Neural cell (in vitro differentiated cells): Measurements from ENCODE around the gene ZBTB37. TPM values are rescaled to one million over a fixed set of nuclear protein-coding genes. Genes with fewer than 3 reads are reported as not detected.

Source experiments
- H2AFZ ChIP-seq: fragments of 200-600, 300-800 bp; sonication (generic), shearing (Covaris generic); 2 replicates; pipeline ENCODE4 v1.6.0; 2014; ENCODE audit warnings: low read depth, mild to moderate bottlenecking, antibody characterized with exemption, low read length, moderate library complexity
- H3F3A ChIP-seq: fragments of 200-600 bp; shearing (Covaris generic); 2 replicates; pipeline ENCODE4 v1.6.1; 2016; ENCODE audit warnings: mild to moderate bottlenecking, moderate library complexity, mixed read lengths, antibody characterized with exemption, low read length; ENCODE audit not compliant: insufficient read depth, poor library complexity, severe bottlenecking
- H3K27ac ChIP-seq: fragments of 200-600, 300-800 bp; sonication (generic), shearing (Covaris generic); 2 replicates; pipeline ENCODE4 v1.5.1; 2014; ENCODE audit warnings: mild to moderate bottlenecking, low read length, moderate library complexity
- H3K27me3 ChIP-seq: fragments of 300-800, 200-600 bp; sonication (generic), shearing (Covaris generic); 2 replicates; pipeline ENCODE4 v1.6.0; 2014; ENCODE audit warnings: mild to moderate bottlenecking, low read depth, low read length, moderate library complexity; ENCODE audit not compliant: insufficient read depth
- H3K36me3 ChIP-seq: fragments of 300-800, 200-600 bp; sonication (generic), shearing (Covaris generic); 2 replicates; pipeline ENCODE4 v1.5.1; 2014; ENCODE audit warnings: mild to moderate bottlenecking, antibody characterized with exemption, low read length, moderate library complexity; ENCODE audit not compliant: insufficient read depth
- H3K4me2 ChIP-seq: fragments of 300-800, 200-600 bp; sonication (generic), shearing (Covaris generic); 2 replicates; pipeline ENCODE4 v1.6.0; 2014; ENCODE audit warnings: mild to moderate bottlenecking, low read length
- H3K4me3 ChIP-seq: fragments of 300-800, 200-600 bp; sonication (generic), shearing (Covaris generic); 2 replicates; pipeline ENCODE4 v1.5.1; 2014; ENCODE audit warnings: mild to moderate bottlenecking, low read length, moderate library complexity
- H3K79me2 ChIP-seq: fragments of 200-600 bp; shearing (Covaris generic); replicated peaks from 2 replicates; pipeline ENCODE4 v1.6.0; 2014; ENCODE audit warnings: mild to moderate bottlenecking, low read length, moderate library complexity; ENCODE audit not compliant: insufficient read depth
- H3K9ac ChIP-seq: fragments of 300-800, 200-600 bp; sonication (generic), shearing (Covaris generic); 2 replicates; pipeline ENCODE4 v1.6.1; 2016; ENCODE audit warnings: mild to moderate bottlenecking, low read length, mixed read lengths
- H3K9me2 ChIP-seq: fragments of 200-600 bp; shearing (Covaris generic); 2 replicates; pipeline ENCODE4 v1.6.1; 2016; ENCODE audit warnings: mild to moderate bottlenecking, low read length, mixed read lengths; ENCODE audit not compliant: insufficient read depth
- H3K9me3 ChIP-seq: fragments of 200-600, 300-800 bp; sonication (generic), shearing (Covaris generic); 2 replicates; pipeline ENCODE4 v1.6.1; 2016; ENCODE audit warnings: mild to moderate bottlenecking, mixed run types, low read length, moderate library complexity, mixed read lengths
- H4K20me1 ChIP-seq: fragments of 200-600 bp; shearing (Covaris generic); 2 replicates; pipeline ENCODE4 v1.6.1; 2016; ENCODE audit warnings: mild to moderate bottlenecking, mixed run types; ENCODE audit not compliant: insufficient read depth
- EP300 ChIP-seq: fragments of 450-650 bp; conservative IDR thresholded peaks from 2 replicates; pipeline ENCODE4 v1.6.1; 2014; ENCODE audit warnings: antibody characterized with exemption, mild to moderate bottlenecking, moderate library complexity; ENCODE audit not compliant: poor library complexity, severe bottlenecking
- EZH2 ChIP-seq: fragments of 200-600, 300-800 bp; shearing (Covaris generic), sonication (generic); IDR thresholded peaks from 2 replicates; pipeline ENCODE4 v1.6.1; 2014; ENCODE audit warnings: antibody characterized with exemption, low read length, borderline replicate concordance, mild to moderate bottlenecking; ENCODE audit not compliant: insufficient read depth, poor library complexity, severe bottlenecking
- MXI1 ChIP-seq: fragments of 450-650 bp; conservative IDR thresholded peaks from 2 replicates; pipeline ENCODE4 v1.6.1; 2014; ENCODE audit warnings: antibody characterized with exemption, mild to moderate bottlenecking; ENCODE audit not compliant: poor library complexity, severe bottlenecking
- POLR2AphosphoS5 ChIP-seq: IDR thresholded peaks from 2 replicates; pipeline ENCODE4 v1.6.1; 2012
- RAD21 ChIP-seq: fragments of 450-650 bp; conservative IDR thresholded peaks from 2 replicates; pipeline ENCODE4 v1.6.1; 2014; ENCODE audit warnings: antibody characterized with exemption, mild to moderate bottlenecking, moderate library complexity
- REST ChIP-seq: IDR thresholded peaks from 2 replicates; pipeline ENCODE4 v1.6.1; 2012; ENCODE audit warnings: borderline replicate concordance
- SMC3 ChIP-seq: fragments of 450-650 bp; conservative IDR thresholded peaks from 2 replicates; pipeline ENCODE4 v1.6.1; 2014; ENCODE audit warnings: antibody characterized with exemption, mild to moderate bottlenecking, moderate library complexity; ENCODE audit not compliant: poor library complexity
- TAF1 ChIP-seq: IDR thresholded peaks from 2 replicates; pipeline ENCODE4 v1.6.1; 2012; ENCODE audit warnings: low read depth
- polyA plus RNA-seq: library from polyadenylated mRNA; depleted of rRNA; stranded (reverse); fragments of >200 nt; gene quantifications from 2 replicates; pipeline ENCODE4 v1.2.3, GENCODE V29; 2014
- TF ChIP-seq, protein P1 (sequence below): fragments of 450-650 bp; IDR thresholded peaks from 2 replicates; pipeline ENCODE4 v1.5.1; 2014; ENCODE audit warnings: antibody characterized with exemption, mild to moderate bottlenecking, moderate library complexity; ENCODE audit not compliant: poor library complexity, severe bottlenecking

Gene ZBTB37
- polyA plus RNA-seq, 1 donor from 2014 or later: 14.6 TPM

- peaks cover 12% of the 10 kb centered on the region for H3K36me3 ChIP-seq
- H3K4me2 ChIP-seq: no peak overlapping the region
- H3K9ac ChIP-seq: no peak overlapping the region
- H2AFZ ChIP-seq: no peak overlapping the region
- H3K4me3 ChIP-seq: no peak overlapping the region
- H3F3A ChIP-seq: no peaks in the 10 kb centered on the region
- no peaks in the 10 kb centered on the region for H3K79me2 ChIP-seq
- H3K9me3 ChIP-seq: no peaks in the 10 kb centered on the region
- no peaks in the 10 kb centered on the region for H4K20me1 ChIP-seq
- H3K27me3 ChIP-seq: no peaks in the 10 kb centered on the region
- H3K9me2 ChIP-seq: no peaks in the 10 kb centered on the region
- H3K27ac ChIP-seq: no peak overlapping the region
- TF ChIP-seq SMC3: no peak
- TF ChIP-seq REST: no peak
These were observed 18.8 kb downstream of the ZBTB37 start for GRCh38 chr1:173886746-173887611.

GRCh38 chr1:173887627-173888026 is 19.4 kb downstream of the ZBTB37 start:
- Histone ChIP-seq H4K20me1 (no peaks in the 10 kb centered on the region), H3K27me3 (no peaks in the 10 kb centered on the region), H3K36me3 (peaks cover 12% of the 10 kb centered on the region), H3K4me3 (no peak overlapping the region), H3F3A (no peaks in the 10 kb centered on the region), H3K9ac (no peak overlapping the region), H2AFZ (no peak overlapping the region), H3K9me3 (no peaks in the 10 kb centered on the region), H3K79me2 (no peaks in the 10 kb centered on the region), H3K27ac (no peak overlapping the region), H3K9me2 (no peaks in the 10 kb centered on the region), H3K4me2 (no peak overlapping the region)
- no peak for TF ChIP-seq TAF1
- TF ChIP-seq EZH2: no peak
- no peak for TF ChIP-seq SMC3
- TF ChIP-seq REST: no peak
- no peak for TF ChIP-seq RAD21
- TF ChIP-seq POLR2AphosphoS5: no peak
- TF ChIP-seq EP300: no peak
- no peak for TF ChIP-seq MXI1
- TF ChIP-seq, protein P1, sequence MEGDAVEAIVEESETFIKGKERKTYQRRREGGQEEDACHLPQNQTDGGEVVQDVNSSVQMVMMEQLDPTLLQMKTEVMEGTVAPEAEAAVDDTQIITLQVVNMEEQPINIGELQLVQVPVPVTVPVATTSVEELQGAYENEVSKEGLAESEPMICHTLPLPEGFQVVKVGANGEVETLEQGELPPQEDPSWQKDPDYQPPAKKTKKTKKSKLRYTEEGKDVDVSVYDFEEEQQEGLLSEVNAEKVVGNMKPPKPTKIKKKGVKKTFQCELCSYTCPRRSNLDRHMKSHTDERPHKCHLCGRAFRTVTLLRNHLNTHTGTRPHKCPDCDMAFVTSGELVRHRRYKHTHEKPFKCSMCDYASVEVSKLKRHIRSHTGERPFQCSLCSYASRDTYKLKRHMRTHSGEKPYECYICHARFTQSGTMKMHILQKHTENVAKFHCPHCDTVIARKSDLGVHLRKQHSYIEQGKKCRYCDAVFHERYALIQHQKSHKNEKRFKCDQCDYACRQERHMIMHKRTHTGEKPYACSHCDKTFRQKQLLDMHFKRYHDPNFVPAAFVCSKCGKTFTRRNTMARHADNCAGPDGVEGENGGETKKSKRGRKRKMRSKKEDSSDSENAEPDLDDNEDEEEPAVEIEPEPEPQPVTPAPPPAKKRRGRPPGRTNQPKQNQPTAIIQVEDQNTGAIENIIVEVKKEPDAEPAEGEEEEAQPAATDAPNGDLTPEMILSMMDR: no peak
